H1 (cell line): Measurements from ENCODE around the gene ASAP3. TPM values are rescaled to one million over a fixed set of nuclear protein-coding genes. Genes with fewer than 3 reads are reported as not detected.

Experiments used
- CTCF ChIA-PET: fragments of 300-600 bp; sonication (Branson Sonifier 250); formaldehyde crosslinking; loops from one replicate; lab custom pipeline; 2021; ENCODE audit not compliant: partially characterized antibody; lab: Charles Lee
- POLR2A ChIA-PET: fragments of 300-600 bp; sonication (Branson Sonifier 250); formaldehyde crosslinking; loops from one replicate; lab custom pipeline; 2021; ENCODE audit warnings: inconsistent platforms; ENCODE audit not compliant: partially characterized antibody; lab: Charles Lee
- DNase-seq, 2 experiments: peaks; one replicate each; pipeline versions ENCODE4 v3.0.0 to v3.0.0-alpha.2; 2010 to 2022; ENCODE audit warnings: low spot score in 2 of 2, low read depth in 1 of 2, mixed read lengths in 1 of 2
- FAIRE-seq: peaks from 2 replicates; lab custom pipeline; 2011; peaks lifted over from hg19 to GRCh38; lab: Jason Lieb, UNC
- H2AFZ ChIP-seq: 2 replicates; pipeline ENCODE4 v1.8.1; 2012; ENCODE audit warnings: low read length, inconsistent platforms
- H2AK5ac ChIP-seq: 2 replicates; pipeline ENCODE4 v1.6.1; 2013; ENCODE audit warnings: low read depth, low read length
- H2BK120ac ChIP-seq: replicated peaks from 2 replicates; pipeline ENCODE3; 2013; ENCODE audit warnings: low read depth, low read length, inconsistent platforms
- H2BK12ac ChIP-seq: 2 replicates; pipeline ENCODE4 v1.6.1; 2013; ENCODE audit warnings: low read depth, low read length
- H2BK15ac ChIP-seq: 2 replicates; pipeline ENCODE4 v1.6.1; 2013; ENCODE audit warnings: low read length
- H2BK20ac ChIP-seq: 2 replicates; pipeline ENCODE4 v1.6.1; 2013; ENCODE audit warnings: low read length
- H2BK5ac ChIP-seq: 2 replicates; pipeline ENCODE4 v1.6.1; 2013; ENCODE audit warnings: low read depth, low read length
- H3K14ac ChIP-seq: 2 replicates; pipeline ENCODE4 v1.6.1; 2013; ENCODE audit warnings: inconsistent platforms; ENCODE audit not compliant: insufficient read length
- H3K18ac ChIP-seq: 2 replicates; pipeline ENCODE4 v1.6.1; 2013; ENCODE audit warnings: low read length; ENCODE audit errors: extremely low read depth
- H3K23ac ChIP-seq: 2 replicates; pipeline ENCODE4 v1.6.1; 2013; ENCODE audit warnings: inconsistent platforms; ENCODE audit not compliant: insufficient read length
- H3K23me2 ChIP-seq: 2 replicates; pipeline ENCODE4 v1.6.1; 2013; ENCODE audit warnings: low read depth, low read length
- H3K27ac ChIP-seq: 2 replicates; pipeline ENCODE4 v1.6.1; 2011; ENCODE audit warnings: low read depth, low read length, inconsistent platforms
- H3K27me3 ChIP-seq, 4 experiments: replicated peaks in 1 of 4; 1 replicate in 1 of 4; 2 replicates in 3 of 4; pipeline versions ENCODE4 v1.6.1 to v1.8.1; 2011 to 2013; ENCODE audit warnings: low read length in 3 of 4, mild to moderate bottlenecking in 3 of 4, inconsistent platforms in 2 of 4, mixed read lengths in 2 of 4, moderate library complexity in 1 of 4; ENCODE audit not compliant: control insufficient read depth in 3 of 4, insufficient read depth in 3 of 4; ENCODE audit errors: extremely low read depth in 1 of 4
- H3K36me3 ChIP-seq, 4 experiments: 2 replicates each; pipeline versions ENCODE4 v1.6.1 to v1.8.1; 2011 to 2013; ENCODE audit warnings: mild to moderate bottlenecking in 4 of 4, low read length in 3 of 4, moderate library complexity in 2 of 4, control low read depth in 1 of 4, inconsistent platforms in 1 of 4; ENCODE audit not compliant: insufficient read depth in 4 of 4, control insufficient read depth in 2 of 4
- H3K4ac ChIP-seq: replicated peaks from 2 replicates; pipeline ENCODE3; 2013; ENCODE audit warnings: low read length, low read depth, mixed read lengths, inconsistent platforms; ENCODE audit not compliant: insufficient read length
- H3K4me1 ChIP-seq, 4 experiments: replicated peaks in 1 of 4; 1 replicate in 1 of 4; 2 replicates in 3 of 4; pipeline versions ENCODE4 v1.6.1 to v1.8.1; 2011 to 2013; ENCODE audit warnings: low read length in 3 of 4, inconsistent platforms in 2 of 4, mixed read lengths in 1 of 4; ENCODE audit not compliant: insufficient read depth in 4 of 4, control insufficient read depth in 3 of 4
- H3K4me2 ChIP-seq, 2 experiments: 2 replicates each; pipeline versions ENCODE4 v1.6.1 to v1.8.1; 2011 to 2013; ENCODE audit warnings: low read depth in 2 of 2, low read length in 2 of 2, control low read depth in 1 of 2, inconsistent platforms in 1 of 2, mild to moderate bottlenecking in 1 of 2; ENCODE audit not compliant: insufficient read depth in 1 of 2
- H3K4me3 ChIP-seq, 4 experiments: fragments of 200-600, 300-600 bp in 1 of 4; sonication (generic), shearing (Covaris generic), sonication (Bioruptor Twin) in 1 of 4; 2 replicates each; pipeline versions ENCODE4 v1.5.1 to v1.8.1; 2011 to 2016; ENCODE audit warnings: low read length in 4 of 4, low read depth in 3 of 4, control low read depth in 2 of 4, inconsistent platforms in 2 of 4, mild to moderate bottlenecking in 2 of 4, mixed read lengths in 1 of 4, moderate library complexity in 1 of 4; ENCODE audit not compliant: insufficient read depth in 2 of 4; ENCODE audit errors: extremely low read depth in 1 of 4
- H3K56ac ChIP-seq: replicated peaks from 2 replicates; pipeline ENCODE3; 2013; ENCODE audit warnings: low read depth, mild to moderate bottlenecking, mixed read lengths, low read length, inconsistent platforms; ENCODE audit not compliant: insufficient read length
- H3K79me1 ChIP-seq: 2 replicates; pipeline ENCODE4 v1.6.1; 2013; ENCODE audit warnings: low read depth, low read length, control low read depth
- H3K79me2 ChIP-seq, 2 experiments: 2 replicates each; pipeline versions ENCODE4 v1.6.1 to v1.8.1; 2012 to 2013; ENCODE audit warnings: low read length in 2 of 2, mild to moderate bottlenecking in 2 of 2, inconsistent platforms in 1 of 2; ENCODE audit not compliant: insufficient read depth in 2 of 2, control insufficient read depth in 1 of 2
- H3K9ac ChIP-seq, 4 experiments: replicated peaks in 1 of 4; 1 replicate in 1 of 4; 2 replicates in 3 of 4; pipeline versions ENCODE4 v1.6.1 to v1.8.1; 2011 to 2013; ENCODE audit warnings: low read depth in 3 of 4, low read length in 3 of 4, control low read depth in 2 of 4, mild to moderate bottlenecking in 2 of 4, moderate library complexity in 2 of 4, inconsistent platforms in 1 of 4; ENCODE audit errors: extremely low read depth in 1 of 4
- H3K9me3 ChIP-seq, 2 experiments: 2 replicates each; pipeline versions ENCODE4 v1.6.1 to v1.8.1; 2012 to 2013; ENCODE audit warnings: mild to moderate bottlenecking in 2 of 2, moderate library complexity in 2 of 2, control low read depth in 1 of 2, inconsistent platforms in 1 of 2, low read depth in 1 of 2, low read length in 1 of 2, mixed read lengths in 1 of 2; ENCODE audit not compliant: insufficient read depth in 2 of 2
- H4K20me1 ChIP-seq, 2 experiments: replicated peaks in 1 of 2; 2 replicates each; pipeline versions ENCODE3 to v1.8.1; 2011 to 2013; ENCODE audit warnings: inconsistent platforms in 2 of 2, low read length in 2 of 2, mild to moderate bottlenecking in 1 of 2; ENCODE audit not compliant: insufficient read depth in 2 of 2, control insufficient read depth in 1 of 2
- H4K5ac ChIP-seq: 2 replicates; pipeline ENCODE4 v1.6.1; 2013; ENCODE audit warnings: low read length, low read depth, mixed read lengths, inconsistent platforms; ENCODE audit not compliant: insufficient read length
- H4K8ac ChIP-seq: 2 replicates; pipeline ENCODE4 v1.8.0; 2013; ENCODE audit warnings: mild to moderate bottlenecking, moderate library complexity, low read length, inconsistent platforms; ENCODE audit not compliant: insufficient read depth; ENCODE audit errors: extremely low read depth
- H4K91ac ChIP-seq: replicated peaks from 2 replicates; pipeline ENCODE3; 2013; ENCODE audit warnings: low read length, mixed read lengths, inconsistent platforms; ENCODE audit not compliant: insufficient read length
- BRCA1 ChIP-seq: IDR thresholded peaks from 2 replicates; pipeline ENCODE4 v1.6.1; 2012; ENCODE audit warnings: low read depth, low read length, improper control_type of control experiment
- CHD1 ChIP-seq: IDR thresholded peaks from 2 replicates; pipeline ENCODE4 v1.6.1; 2012; ENCODE audit warnings: low read depth, low read length, improper control_type of control experiment
- JUN ChIP-seq: IDR thresholded peaks from 2 replicates; pipeline ENCODE4 v1.6.1; 2011; ENCODE audit warnings: low read depth, mild to moderate bottlenecking, improper control_type of control experiment, low read length
- JUND ChIP-seq: IDR thresholded peaks from 2 replicates; pipeline ENCODE4 v1.6.1; 2011; ENCODE audit warnings: mild to moderate bottlenecking, improper control_type of control experiment, low read length
- PHF8 ChIP-seq: fragments of 200-600 bp; sonication (generic); conservative IDR thresholded peaks from 2 replicates; pipeline ENCODE4 v1.7.1; 2012; ENCODE audit warnings: low read depth, mild to moderate bottlenecking, inconsistent platforms, low read length, moderate library complexity
- WGBS, 2 experiments: shearing (Covaris generic) in 1 of 2; methylation state at CpG; one replicate each; pipeline versions ENCODE4 v1.1.6 to v1.1.7; 2013 to 2015; ENCODE audit warnings: low lambda C conversion rate in 2 of 2, mixed read lengths in 2 of 2, inconsistent platforms in 1 of 2, low coverage in 1 of 2, missing lambda C conversion rate in 1 of 2; ENCODE audit not compliant: insufficient replicate concordance in 2 of 2, insufficient coverage in 1 of 2, insufficient read length in 1 of 2; ENCODE audit errors: extremely low coverage in 1 of 2, missing lambda C conversion rate in 1 of 2; 5-methylcytosine and 5-hydroxymethylcytosine counted together
- polyA plus RNA-seq, 7 experiments: library from polyadenylated mRNA; depleted of rRNA in 3 of 7; stranded (reverse) in 5 of 7; unstranded in 2 of 7; fragments of >200 nt in 5 of 7; fragments of 200-250 nt in 2 of 7; gene quantifications; 1 replicate in 5 of 7; 2 replicates in 1 of 7; 4 replicates in 1 of 7; pipeline versions ENCODE4 v1.2.1 to v1.2.3, GENCODE V29; 2011 to 2013; ENCODE audit warnings: missing spikeins in 2 of 7, mixed read lengths in 2 of 7
- total RNA-seq: library from RNA; stranded (reverse); fragmentation: NEBNext Ultra II Directional; extraction: Animal tissue kit (Norgen Biotek cat#: 25700); gene quantifications from 2 replicates; pipeline ENCODE4 v1.2.1, GENCODE V29; 2021

The ASAP3 gene
- total and polyA plus RNA-seq, 2 of the 8 experiments (the other 6 are each of a cell fraction or from before 2014, with no cell fraction given), result 53.1 to 58.0 TPM

- WGBS, 2 experiments, result 95% methylated on average over 5 of the region's 5 CpGs; no CpG with 5 or more reads in 1 of the 2 experiments
- Histone ChIP-seq H4K91ac (no peak overlapping the region), H4K8ac (no peak overlapping the region), H3K23ac (no peak overlapping the region), H2BK20ac (no peak overlapping the region), H2AK5ac (no peak overlapping the region), H2BK15ac (no peak overlapping the region), H4K20me1 (peaks cover 2 to 5% of the 10 kb centered on the region in 2 experiments), H2BK5ac (no peak overlapping the region), H3K27ac (no peak overlapping the region), H2AFZ (no peak overlapping the region), H3K4me2 (no peak overlapping the region), H2BK120ac (no peak overlapping the region), H3K23me2 (no peaks in the 10 kb centered on the region), H3K9me3 (no peaks in the 10 kb centered on the region), H3K4ac (no peak overlapping the region), H3K18ac (no peak overlapping the region), H3K56ac (no peak overlapping the region), H3K14ac (no peak overlapping the region), H3K79me2 (no peaks in the 10 kb centered on the region), H3K27me3 (no peaks in the 10 kb centered on the region), H4K5ac (no peak overlapping the region), H3K79me1 (peaks cover 3% of the 10 kb centered on the region), H3K9ac (no peak overlapping the region), H3K4me1 (no peaks in the 10 kb centered on the region), H2BK12ac (no peak overlapping the region), H3K4me3 (no peak overlapping the region), H3K36me3 (peaks cover 0 to 18% (median 3%) of the 10 kb centered on the region in 4 experiments; a peak in 5 of 8 replicates)
- ChIA-PET CTCF (interaction anchor here (1.3 to 1.5 kb wide), 3 partner anchors 8 to 45 kb away, joined by 3 to 4 read pairs (median 3); no protein-coding TSS in a partner anchor), POLR2A (interaction anchor here (0.7 kb wide), 1 partner anchor 9 kb away, joined by 3 read pairs; no protein-coding TSS in a partner anchor)
- no peak for DNase-seq
- no peak for FAIRE-seq
- no peak for TF ChIP-seq PHF8
- TF ChIP-seq JUND, result no peak
- no peak for TF ChIP-seq BRCA1
- no peak for TF ChIP-seq JUN
- no peak for TF ChIP-seq CHD1
Measured at GRCh38 chr1:23452011-23452411, 32.0 kb downstream of the ASAP3 start.
